ENCODE measurements around the gene ARID3B. TPM values are rescaled to one million over a fixed set of nuclear protein-coding genes. Genes with fewer than 3 reads are reported as not detected.

The ARID3B gene
- total RNA-seq, 2 donors from 2014 or later, result 2.9 to 22.4 TPM

DNA sequence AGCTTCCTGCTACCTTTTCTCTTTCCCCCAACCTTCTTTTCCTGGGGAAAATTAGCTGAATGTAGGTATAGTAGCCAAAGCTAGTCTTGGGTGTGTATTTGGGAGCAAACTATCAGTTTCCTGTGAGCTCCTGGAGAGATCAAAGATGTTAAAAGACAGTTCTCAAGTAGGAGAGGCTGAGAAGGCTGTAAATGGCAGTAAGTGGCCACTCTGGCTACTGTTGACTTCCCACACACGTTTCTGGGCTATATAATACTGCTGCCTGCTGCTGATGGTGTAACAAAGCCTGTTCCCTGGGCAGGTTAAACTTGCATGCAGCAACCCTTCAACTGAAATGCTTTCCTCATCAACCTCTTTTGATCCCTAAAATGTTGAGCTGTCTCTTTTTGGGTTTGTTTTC is 27.6 kb downstream of the ARID3B start:
- no peak overlapping the region for H3K27ac ChIP-seq
- no peaks in the 10 kb centered on the region for H3K27me3 ChIP-seq
- no peaks in the 10 kb centered on the region for H3K9me3 ChIP-seq
- H3K36me3 ChIP-seq (replicated peaks in 1 of 2; ENCODE audit: insufficient read depth in 1 of 2, low read depth in 2 of 2), result no peaks in the 10 kb centered on the region
- no peaks in the 10 kb centered on the region for H3K4me1 ChIP-seq
- intact Hi-C loops (cut with DNase I), result no loop called here
- WGBS, 2 donors, result 57 to 71% methylated on average over 1 of the region's 1 CpG
- no peak for ATAC-seq
- no peak overlapping the region for H3K4me3 ChIP-seq
- TF ChIP-seq POLR2A (IDR thresholded peaks at IDR 0.05), result no peak
- TF ChIP-seq, protein P1, sequence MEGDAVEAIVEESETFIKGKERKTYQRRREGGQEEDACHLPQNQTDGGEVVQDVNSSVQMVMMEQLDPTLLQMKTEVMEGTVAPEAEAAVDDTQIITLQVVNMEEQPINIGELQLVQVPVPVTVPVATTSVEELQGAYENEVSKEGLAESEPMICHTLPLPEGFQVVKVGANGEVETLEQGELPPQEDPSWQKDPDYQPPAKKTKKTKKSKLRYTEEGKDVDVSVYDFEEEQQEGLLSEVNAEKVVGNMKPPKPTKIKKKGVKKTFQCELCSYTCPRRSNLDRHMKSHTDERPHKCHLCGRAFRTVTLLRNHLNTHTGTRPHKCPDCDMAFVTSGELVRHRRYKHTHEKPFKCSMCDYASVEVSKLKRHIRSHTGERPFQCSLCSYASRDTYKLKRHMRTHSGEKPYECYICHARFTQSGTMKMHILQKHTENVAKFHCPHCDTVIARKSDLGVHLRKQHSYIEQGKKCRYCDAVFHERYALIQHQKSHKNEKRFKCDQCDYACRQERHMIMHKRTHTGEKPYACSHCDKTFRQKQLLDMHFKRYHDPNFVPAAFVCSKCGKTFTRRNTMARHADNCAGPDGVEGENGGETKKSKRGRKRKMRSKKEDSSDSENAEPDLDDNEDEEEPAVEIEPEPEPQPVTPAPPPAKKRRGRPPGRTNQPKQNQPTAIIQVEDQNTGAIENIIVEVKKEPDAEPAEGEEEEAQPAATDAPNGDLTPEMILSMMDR (IDR thresholded peaks at IDR 0.05), result no peak
- no peak for DNase-seq

DNA sequence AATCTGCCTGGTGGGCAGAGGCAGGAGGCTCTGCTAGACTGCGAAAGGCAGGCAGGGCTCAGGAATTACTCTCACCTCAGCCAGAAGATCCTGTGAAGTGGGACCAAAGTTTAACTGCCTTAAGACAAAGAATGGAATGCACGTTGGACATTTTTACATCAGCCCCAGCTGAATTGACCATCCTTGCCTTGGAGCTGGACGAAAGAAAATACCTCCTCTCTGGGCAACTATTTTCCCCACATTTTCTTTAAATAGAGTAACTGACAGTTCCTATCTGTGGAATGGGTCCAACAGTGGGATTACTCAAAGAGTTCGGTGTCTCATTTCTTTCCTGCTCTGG is 28.7 kb downstream of the ARID3B start:
- DNase-seq (no peak), ATAC-seq (no peak)
- intact Hi-C loops (cut with DNase I), result no loop called here
- Histone ChIP-seq H3K27me3 (no peaks in the 10 kb centered on the region), H3K9me3 (no peaks in the 10 kb centered on the region), H3K27ac (no peak overlapping the region), H3K4me1 (no peaks in the 10 kb centered on the region), H3K4me3 (no peak overlapping the region), H3K36me3 (replicated peaks in 1 of 2; ENCODE audit: insufficient read depth in 1 of 2, low read depth in 2 of 2) (no peaks in the 10 kb centered on the region)
- TF ChIP-seq POLR2A (IDR thresholded peaks at IDR 0.05), result no peak
- TF ChIP-seq, protein P1 (IDR thresholded peaks at IDR 0.05), result no peak
- WGBS, 2 donors, result 82 to 87% methylated on average over 4 of the region's 4 CpGs

DNA sequence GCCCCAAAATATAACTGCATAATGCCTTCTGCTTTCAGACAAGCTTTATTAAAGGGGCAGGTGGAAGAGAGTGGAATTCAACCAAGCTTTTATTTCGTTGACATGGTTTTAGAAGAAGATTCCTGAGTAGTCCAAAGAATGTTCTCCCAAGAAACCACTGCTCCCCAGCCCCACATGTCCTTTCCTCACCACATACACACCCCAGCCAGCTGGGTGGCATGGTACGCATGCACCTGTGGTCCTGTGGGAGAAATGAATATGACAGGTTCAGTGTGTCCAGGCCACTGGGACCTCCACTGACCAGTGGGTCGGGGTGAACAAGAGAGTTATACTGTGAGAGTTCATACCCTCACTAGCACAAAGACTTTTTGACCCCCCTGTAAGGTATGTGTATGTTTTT is 30.2 kb downstream of the ARID3B start:
- H3K9me3 ChIP-seq, result no peaks in the 10 kb centered on the region
- 89 to 90% methylated on average over 3 of the region's 3 CpGs for WGBS, 2 donors
- DNase-seq (no peak), ATAC-seq (no peak)
- H3K4me1 ChIP-seq, result no peaks in the 10 kb centered on the region
- no peak overlapping the region for H3K27ac ChIP-seq
- H3K36me3 ChIP-seq (replicated peaks in 1 of 2; ENCODE audit: insufficient read depth in 1 of 2, low read depth in 2 of 2), result no peaks in the 10 kb centered on the region
- intact Hi-C loops (cut with DNase I), result no loop called here
- H3K27me3 ChIP-seq, result no peaks in the 10 kb centered on the region
- TF ChIP-seq, protein P1 (IDR thresholded peaks at IDR 0.05), result no peak
- no peak for TF ChIP-seq POLR2A (IDR thresholded peaks at IDR 0.05)
- no peak overlapping the region for H3K4me3 ChIP-seq

DNA sequence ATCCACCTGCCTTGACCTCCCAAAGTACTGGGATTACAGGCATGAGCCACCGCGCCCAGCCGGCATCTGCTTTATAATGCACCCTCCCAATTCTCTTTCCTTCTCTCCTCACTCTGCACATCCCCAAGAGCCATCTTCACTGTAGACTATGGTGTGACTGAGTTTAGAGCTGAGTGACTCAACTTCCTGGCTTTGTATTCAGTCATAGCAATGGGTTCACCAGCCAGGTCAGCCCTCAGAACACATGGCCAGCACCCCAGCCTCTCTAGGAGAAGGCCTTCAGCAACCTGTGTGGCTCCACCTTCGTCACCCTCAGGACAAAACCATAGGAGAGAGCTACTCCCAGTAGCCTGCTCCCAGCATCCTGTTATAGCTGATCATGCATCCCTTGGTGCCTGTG is 33.0 kb downstream of the ARID3B start:
- ATAC-seq (no peak), DNase-seq (no peak)
- 95 to 98% methylated on average over 4 of the region's 4 CpGs for WGBS, 2 donors
- Histone ChIP-seq H3K4me3 (no peak overlapping the region), H3K27me3 (no peaks in the 10 kb centered on the region), H3K36me3 (replicated peaks in 1 of 2; ENCODE audit: insufficient read depth in 1 of 2, low read depth in 2 of 2) (no peaks in the 10 kb centered on the region), H3K27ac (no peak overlapping the region), H3K4me1 (no peaks in the 10 kb centered on the region), H3K9me3 (no peaks in the 10 kb centered on the region)
- intact Hi-C loops (cut with DNase I), result no loop called here
- TF ChIP-seq, protein P1 (IDR thresholded peaks at IDR 0.05), result no peak
- no peak for TF ChIP-seq POLR2A (IDR thresholded peaks at IDR 0.05)

DNA sequence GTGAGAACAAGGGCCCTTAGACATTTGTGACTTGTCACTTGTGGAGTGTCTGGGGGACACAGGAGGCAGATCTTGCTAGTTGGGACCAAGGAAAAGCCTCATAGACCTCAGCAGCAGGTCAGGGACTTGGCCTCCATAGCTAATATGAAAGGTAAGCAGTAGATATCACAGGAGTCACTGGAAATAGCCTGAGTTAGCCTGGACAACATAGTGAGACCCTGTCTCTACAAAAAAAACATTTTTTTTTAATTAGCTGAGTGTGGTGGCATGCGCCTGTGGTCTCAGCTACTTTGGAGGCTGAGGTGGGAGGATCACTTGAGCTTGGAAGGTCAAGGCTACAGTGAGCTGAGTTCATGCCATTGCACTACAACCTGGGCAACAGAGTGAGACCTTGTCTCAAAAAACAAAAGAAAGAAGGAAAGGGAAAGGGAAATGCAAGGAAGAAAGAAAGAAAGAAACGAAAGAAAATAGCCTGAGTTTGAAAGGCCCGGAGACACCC is 37.5 kb downstream of the ARID3B start:
- intact Hi-C loops (cut with DNase I), result no loop called here
- WGBS, 2 donors, result 89 to 92% methylated on average over 3 of the region's 3 CpGs

More for the DNA sequence above, 37.5 kb downstream of the ARID3B start:
- no peak overlapping the region for H3K27ac ChIP-seq
- no peaks in the 10 kb centered on the region for H3K36me3 ChIP-seq (replicated peaks in 1 of 2; ENCODE audit: insufficient read depth in 1 of 2, low read depth in 2 of 2)
- no peaks in the 10 kb centered on the region for H3K27me3 ChIP-seq
- no peak for ATAC-seq
- H3K9me3 ChIP-seq, result no peaks in the 10 kb centered on the region
- H3K4me1 ChIP-seq, result no peaks in the 10 kb centered on the region
- DNase-seq, result no peak
- no peak overlapping the region for H3K4me3 ChIP-seq
- TF ChIP-seq, protein P1 (IDR thresholded peaks at IDR 0.05), result no peak
- no peak for TF ChIP-seq POLR2A (IDR thresholded peaks at IDR 0.05)
